Measurements from ENCODE around the gene SH3GL2.

The SH3GL2 gene

DNA sequence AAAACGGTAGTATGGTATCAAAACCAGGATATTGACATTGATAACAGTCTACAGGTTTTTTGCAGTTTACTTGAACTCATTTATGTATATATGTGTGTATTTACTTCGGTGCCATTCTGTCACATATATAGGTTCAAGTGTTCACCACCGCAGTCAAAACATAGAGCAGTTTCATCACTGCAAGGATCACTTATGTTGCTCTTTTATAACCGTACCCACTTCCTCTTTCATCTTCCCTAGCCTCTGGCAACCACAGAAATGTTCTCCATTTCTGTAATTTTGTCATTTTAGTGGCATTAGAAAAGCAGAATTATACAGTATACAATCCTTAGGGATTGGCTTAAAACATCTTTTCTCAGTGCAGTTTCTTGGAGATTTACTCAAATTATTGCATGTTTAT, 90.3 kb downstream of the SH3GL2 start:
- no peak for DNase-seq

DNA sequence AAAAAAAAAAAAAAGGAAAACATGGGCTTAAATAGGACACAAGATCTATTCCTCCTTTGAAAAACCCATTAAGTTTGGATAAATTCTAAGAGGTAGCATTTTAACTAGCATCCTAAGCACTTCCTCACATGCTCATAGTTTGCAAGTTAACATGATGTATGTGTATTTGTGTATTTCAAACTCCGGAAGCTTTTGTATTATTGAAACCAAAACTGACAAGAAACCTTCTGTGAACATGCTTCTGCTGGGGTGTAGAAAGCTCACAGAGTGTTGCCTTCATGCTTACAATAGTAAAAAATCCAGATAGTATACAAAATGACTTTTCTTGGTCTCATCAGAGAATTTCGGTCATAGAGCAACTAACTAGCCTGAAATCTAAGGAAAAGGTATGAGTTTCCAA, 103.8 kb downstream of the SH3GL2 start:
- DNase-seq = no peak

DNA sequence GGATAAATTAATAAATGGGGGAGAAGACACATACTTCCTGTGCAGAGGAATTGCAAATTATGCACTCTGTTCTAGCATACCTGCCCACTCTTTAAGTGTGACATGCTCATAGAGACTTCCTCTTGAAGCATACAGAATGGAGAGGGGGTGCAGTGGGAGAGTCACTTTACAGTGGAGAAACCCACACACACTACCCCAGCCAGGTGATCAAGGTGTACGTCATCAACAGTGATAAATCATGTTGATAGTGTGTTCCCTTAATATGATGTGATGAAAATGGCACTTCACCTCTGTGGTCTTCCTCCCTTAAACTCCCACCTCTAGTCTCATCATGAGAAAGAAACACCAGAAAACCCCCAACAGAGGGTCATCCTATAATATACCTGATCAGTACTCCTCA, 110.0 kb downstream of the SH3GL2 start:
- DNase-seq = no peak

DNA sequence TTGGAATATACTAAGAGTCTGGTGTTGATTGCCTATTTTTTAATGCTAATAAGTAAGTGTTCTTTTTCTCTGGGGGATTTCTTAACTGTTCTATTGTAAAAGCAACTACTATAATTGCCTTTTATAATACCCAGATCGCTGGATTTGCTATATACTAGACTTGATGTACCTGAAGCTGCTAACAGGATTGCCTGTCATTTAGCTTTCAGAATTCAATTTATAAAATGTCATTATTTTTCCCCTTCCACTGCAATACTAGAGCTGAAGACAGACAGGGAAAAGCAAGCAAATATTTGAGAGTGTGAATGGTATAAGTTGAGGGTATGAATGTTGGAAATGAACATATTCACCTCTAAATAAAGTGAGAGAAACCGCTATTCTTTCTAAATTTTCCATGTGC, 115.5 kb downstream of the SH3GL2 start:
- no peak for DNase-seq

DNA sequence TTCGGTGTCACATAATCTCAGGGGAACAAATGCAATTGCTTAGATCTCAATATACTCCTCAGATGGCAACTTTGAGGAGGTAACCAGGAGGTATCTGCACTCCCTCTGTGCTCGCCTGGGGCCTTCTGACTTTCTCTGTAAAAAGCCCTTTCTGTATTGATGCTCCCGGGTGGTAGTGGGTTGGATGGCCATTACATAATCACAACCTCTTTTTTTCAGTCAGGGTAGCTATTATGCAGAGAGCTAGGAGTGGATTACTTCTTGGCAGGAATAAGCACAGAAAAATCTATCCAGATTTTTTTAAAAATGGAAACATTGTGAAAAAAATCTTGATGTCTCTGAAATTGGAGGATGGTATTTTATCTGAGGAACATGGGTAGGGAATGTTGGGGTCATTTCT, 116.6 kb downstream of the SH3GL2 start:
- no peak for DNase-seq

DNA sequence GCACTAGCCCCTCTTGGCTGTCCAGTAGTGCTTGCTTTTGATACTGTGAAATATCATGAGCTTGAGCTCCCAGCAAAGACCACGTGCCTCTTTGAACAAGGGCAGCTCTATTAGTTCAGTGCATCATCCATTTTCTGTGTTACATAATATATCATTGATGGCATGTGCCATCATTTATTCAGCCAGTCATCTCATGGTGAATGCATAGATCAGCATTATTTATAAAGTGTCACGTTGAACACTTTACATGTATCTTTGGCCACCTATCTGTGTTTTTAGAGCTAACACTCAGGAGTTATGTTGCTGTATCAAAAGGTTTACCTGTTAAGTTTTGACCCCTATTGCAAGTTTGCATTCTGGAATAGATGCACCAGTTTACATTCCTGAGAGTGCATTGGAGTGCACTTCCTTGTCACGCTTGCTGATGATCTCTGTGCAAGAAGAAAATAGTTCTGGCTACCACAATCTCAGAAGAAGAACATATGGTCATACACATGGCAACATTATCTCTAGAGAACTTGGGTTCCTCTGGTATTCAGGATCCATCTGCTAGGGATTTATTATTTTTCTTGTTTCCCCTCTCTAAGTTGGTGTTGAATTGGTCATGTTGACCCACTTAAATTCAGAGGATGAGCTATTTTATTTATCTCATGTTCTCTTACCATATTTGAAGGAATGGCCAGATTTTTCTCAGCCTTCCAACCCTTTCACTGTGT, 120.9 kb downstream of the SH3GL2 start:
- no peak for DNase-seq

DNA sequence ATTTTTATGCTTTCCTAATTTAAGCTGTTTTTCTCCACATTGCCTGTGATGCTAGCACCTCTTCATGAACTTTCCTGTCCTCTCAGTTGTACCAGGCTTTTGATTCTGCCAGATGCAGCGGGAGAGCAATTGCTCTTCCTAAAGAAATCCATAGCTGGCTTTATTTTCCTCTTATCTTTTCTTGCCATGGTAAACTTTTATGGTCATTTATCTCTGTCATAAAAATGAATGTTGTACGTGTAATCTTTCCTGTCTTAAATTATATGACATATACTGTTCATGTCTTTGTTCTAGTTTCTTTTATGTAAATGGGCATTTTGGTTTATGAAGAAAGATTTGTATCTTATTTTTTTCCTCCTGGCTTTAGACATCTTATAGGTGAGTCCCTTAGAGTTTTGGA, 127.5 kb downstream of the SH3GL2 start:
- no peak for DNase-seq

DNA sequence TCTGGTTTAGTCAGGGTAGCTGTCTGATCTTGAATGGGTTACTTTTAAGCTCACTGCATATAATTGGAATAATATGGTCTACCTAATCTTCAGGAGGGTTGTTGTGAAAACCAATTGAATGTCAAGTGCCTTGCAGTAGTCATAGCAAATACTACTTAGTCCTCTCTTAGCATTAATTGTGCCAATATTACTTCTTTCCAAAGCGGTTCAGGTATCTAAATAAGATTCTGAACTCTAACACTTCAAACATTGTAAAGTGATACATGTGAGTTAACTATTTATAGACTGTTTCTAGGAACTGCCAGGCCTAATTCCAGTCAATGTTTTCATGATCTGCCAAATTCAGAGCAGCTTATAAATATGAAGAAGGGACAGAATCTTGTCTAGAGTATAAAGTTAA, 140.2 kb downstream of the SH3GL2 start:
- no peak for DNase-seq

DNA sequence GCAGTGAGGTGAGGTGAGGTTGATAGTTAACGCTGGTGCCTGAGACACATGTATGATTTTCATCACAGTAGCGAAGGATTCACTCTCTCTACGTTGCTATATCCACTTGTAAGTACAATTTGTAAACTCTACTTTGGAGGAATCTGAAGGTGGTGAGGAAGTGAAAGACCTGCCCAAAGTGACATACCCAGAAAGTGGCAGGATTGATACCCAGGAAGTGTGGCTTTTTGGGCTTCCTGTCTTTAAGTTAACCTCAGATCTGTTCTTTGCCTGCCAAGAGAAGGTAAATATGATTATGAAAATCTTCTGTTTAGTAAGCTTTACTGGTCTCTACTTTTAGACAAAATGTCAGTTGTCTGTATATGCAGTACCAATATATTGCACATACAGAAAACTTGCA, 143.1 kb downstream of the SH3GL2 start:
- peak in 1 of 2 experiments; percentile 12 for DNase-seq

DNA sequence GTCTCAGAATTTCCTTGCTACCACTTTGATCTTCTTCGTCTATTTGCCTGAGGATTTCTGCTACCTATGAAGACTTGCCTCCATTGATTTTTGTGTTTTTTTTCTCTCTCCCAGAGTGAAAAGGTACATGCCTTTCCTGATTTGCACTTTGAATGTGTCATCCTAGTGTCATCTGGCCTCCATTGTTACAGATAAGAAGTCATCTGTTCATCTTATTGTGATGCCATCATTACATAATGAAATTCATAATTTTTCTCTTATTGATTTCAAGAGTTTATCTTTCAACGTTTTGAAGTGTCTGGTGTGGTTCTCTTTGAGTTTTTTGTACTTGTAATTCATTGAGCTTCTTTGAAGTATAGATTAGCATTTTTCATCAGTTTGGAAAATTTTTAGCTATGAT, 144.8 kb downstream of the SH3GL2 start:
- DNase-seq = no peak

DNA sequence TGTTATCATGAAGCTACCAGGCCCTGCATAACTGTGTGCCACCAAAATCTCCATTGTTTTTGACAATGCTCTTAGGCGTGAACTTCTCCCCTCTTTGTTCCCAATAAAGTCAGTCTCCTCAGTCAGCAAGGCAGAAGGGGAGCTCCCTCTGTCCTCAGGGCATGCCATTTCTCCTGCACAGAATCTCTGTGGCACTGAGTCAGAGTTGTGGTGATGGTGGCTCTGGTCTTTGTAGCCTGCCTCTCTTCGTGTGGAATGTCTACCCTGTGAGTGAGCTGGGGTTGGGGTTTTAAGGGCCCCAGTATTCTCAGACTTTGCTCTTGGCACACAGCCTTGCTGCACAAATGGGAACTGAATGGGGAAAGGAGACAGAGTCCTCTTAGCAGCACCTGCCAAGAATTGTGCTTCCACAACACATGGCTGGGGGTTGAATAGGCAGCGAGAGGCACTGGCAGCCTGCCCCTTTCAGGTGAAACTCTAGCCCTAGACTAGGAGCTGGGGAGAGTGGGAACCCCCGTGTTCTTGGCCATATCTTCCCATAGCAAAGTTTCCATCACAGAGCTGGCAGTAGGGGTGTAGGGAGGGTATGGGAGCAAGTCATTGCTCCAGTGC, 146.6 kb downstream of the SH3GL2 start:
- DNase-seq = no peak

DNA sequence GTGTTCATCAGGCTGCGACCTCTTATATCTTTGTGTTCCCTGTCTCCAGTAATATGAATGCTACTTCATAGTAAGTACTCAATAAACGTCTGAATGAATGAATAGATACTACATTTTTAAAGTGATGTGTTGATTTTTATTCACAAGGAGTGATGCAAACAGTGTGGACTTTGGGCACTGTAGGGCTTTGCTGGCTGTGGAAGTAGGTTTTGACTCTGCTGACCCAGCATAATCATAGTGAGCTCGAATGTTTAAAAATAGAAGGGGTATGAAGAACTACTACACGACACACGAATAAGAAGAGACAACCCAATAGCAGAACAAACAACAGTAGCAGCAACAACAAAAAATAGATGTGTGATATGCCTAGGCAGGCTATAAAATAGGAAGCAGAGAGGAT, 147.4 kb downstream of the SH3GL2 start:
- no peak for DNase-seq

DNA sequence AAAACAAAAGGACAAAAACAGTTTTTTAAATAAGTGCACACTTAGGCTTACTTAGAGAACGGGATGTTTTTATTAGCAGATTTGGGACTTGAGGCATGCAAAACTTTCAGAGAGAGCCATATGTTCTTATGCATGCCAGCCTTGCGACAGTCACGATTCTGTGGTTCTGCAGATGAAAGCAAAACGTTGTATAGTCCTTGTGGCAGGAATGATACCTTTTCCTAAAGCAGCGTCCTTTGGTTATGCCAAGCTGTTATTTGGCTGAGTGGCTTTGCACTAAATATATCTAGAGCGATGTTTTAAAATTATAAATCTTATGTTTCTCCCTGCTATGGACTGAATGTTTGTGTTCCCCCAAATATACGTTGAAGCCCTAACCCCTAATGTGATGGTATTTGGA, 152.0 kb downstream of the SH3GL2 start:
- no peak for DNase-seq

DNA sequence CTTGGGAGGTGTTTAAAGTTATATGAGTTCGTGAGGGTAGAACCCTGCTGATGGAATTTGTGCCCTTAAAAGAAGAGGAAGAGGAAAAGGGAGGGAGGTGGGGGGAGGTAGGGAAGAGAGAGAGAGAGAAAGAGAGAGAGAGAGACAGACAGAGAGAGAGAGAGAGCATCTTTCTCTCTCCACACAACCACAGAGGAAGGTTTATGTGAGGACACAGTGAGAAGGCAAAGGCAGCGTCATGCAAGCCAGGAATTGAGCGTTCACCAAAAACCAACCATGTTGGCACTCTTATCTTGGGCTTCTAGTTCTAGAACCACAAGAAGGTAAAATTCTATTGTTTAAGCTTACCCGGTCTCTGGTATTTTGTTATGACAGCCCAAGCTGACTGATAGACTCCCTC, 152.4 kb downstream of the SH3GL2 start:
- no peak for DNase-seq

DNA sequence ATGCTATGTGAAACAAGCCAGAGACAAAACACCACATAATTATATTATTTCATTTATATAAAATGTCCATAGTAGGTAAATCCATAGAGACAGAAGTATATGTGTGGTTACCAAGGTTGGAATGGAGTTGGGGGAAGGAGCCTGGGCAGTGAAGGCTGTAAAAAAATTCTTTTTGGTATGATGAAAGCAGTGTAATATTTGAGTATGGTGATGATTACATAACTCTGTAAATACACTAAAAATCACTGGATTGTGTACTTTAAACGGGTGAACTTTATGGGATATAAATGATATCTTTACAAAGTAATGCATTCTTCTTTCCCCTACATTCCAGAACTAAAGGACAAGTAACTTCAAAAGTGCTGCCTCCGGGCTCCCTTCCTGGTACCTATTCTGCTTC, 155.8 kb downstream of the SH3GL2 start:
- DNase-seq = no peak

DNA sequence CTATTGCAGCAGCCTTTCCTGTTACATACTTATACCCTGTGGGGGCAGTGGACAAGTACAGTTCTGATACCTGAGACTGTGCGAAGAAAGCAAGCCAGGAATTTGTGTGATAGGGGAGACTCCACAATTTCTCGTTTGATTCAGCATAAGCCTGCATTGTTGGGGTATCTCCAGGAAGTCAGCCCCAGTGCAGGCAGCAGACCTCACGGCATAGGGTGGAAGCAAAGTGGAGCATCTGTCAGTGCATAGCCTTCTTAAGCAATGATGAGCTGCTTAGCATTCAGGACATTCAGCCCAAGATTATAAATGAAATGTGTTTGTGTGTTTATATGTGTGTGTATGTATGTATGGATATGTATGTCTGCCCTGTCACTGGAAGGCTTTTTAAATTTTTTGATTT, 157.0 kb downstream of the SH3GL2 start:
- DNase-seq = no peak

DNA sequence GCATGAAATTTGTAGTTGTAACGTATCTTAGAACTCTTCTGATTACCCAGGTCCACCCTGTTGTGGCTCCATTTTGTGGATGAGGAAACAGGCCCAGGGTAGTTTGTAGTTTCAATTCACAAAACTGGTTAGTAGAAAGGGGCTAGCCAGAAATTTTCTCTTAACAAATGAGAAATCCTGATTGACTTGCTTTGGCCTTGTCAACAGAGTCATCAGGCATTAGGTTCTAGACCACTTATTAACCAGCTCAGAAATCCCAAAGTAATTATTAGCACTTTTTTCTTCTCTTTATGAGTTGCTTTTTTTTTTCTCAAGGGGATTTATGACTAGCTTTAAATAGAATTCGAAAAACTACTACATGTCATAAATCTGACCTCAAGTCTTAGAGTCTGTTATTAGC, 160.2 kb downstream of the SH3GL2 start:
- DNase-seq = no peak

DNA sequence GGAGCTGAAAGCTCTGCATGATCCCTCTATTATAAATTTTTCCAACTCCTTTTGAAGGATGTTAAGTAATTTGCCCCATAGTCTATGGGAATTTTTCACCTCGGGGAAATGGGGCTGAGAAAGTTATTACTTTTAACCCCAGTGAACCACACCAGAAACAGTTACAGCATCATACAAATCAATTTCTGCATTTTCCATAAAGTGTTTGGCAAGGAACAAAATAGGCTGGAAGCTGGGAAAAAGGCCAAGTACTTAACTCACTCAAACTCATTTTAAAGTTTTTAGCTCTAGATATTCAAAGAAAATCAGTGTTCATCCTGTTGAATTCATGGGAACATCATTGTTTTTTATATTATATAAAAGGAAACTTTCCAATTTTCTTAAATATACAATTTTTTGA, 160.9 kb downstream of the SH3GL2 start:
- DNase-seq = no peak

DNA sequence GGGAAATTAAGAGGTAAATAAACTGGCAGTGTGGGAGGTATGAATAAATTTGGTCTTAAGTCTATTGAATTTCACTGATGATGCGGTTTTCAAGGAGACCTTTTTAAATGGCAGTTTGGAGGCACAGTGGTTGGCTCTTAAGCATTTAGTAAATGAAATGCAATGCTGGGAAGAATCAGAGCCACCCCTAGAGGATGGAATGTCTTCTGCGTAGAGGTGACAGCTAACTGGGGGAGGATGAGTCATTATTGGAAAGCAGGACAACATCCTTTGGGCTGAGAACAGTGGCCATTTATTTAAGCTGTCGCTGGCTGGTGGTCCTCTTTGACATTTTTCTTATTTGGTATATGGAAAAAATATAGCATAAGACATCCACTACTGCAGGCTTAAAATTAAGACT, 163.2 kb downstream of the SH3GL2 start:
- DNase-seq = peak in 1 of 2 experiments; percentile 2

DNA sequence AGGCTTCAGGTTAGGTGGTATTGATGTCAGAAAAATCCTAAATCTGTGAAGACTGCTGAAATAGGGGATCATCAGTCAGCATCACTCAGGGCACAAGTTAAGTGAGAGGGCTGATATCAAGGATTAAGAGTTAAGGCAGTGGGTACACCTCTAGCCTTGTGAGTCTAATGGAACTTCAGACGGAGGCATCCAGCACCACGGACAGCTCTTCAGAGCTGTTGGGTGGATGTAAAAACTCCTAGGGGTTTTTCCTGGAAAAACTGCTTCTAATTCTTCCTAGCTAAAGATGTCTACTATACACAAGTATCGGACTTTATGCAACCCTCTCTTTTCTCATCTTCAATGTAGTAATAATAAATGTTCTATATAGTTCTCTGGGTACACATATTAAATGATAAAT, 165.9 kb downstream of the SH3GL2 start:
- DNase-seq = no peak

DNA sequence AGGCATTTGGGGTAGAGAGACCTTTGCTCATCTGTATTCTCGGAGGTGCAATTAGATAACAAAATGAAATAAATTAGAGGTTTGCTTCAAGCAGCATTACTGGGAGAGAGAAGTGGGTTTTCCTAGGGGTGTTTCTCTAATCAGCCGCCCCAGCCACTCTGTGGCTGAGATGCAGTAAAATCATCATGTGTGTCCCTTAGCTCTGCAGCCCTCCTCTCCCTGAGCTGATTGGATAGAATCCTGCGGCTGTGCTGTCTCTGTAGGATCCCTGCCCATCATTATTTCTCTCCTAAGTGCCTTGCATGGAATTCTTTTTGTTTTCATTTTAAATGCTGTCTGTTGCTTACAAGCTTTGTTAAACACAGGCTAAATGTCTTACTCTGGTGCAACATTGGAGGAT, 171.4 kb downstream of the SH3GL2 start:
- DNase-seq = no peak

DNA sequence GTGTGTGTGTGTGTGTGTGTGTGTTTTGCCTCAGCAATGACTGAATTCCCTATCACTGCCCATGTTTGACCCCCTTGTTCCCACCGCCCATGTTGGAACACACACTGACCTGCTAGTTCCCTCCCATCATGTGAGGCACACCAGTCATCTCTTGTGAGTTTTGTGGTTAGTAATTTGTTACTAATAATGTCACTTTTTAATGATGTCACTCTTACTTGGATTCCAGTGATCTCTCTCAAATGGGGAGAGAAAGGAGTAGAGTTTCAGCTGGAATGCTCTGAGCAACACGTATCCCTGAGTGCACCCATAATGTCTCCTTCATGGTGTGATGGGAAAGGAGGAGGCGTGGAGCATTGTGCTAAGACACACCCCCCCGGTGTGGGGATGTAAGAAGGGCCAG, 172.6 kb downstream of the SH3GL2 start:
- DNase-seq = no peak

DNA sequence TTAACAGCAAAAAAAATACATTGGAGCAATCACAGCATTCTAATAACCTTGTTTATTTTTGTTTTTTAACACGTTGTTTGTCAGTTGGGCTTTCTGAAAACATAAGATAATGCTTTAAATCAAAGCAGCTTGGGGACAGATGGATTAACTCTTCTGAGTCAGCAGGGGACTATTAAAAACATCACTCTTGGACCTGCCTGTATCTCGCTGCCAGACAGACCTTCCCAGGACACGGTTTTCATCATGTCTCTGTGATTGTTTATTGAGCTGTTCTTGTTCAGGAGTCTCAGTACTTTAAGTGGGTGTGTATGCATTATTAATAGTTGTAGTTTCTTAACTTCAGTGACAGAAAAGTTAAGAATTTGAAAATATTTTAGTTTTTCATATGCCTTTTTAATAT, 173.2 kb downstream of the SH3GL2 start:
- no peak for DNase-seq

DNA sequence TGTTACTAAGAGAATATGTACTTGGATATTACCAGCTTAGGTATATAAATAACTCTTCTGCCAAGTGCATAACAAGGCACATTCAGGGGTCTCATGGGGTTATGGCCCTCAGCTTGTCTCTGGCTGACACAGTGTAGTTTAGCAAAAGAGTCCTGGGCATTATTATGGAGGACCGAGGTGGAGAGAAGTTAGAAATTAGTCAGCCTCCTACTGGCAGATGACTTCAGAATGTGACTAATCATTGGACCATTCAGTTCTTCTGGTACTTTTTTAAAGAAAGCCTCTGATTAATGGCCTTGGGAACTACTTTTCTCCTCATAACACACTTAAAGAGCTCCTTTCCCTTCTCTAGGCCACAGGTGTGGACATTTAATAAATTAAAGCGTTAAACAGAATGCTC, 178.9 kb downstream of the SH3GL2 start:
- DNase-seq = no peak

DNA sequence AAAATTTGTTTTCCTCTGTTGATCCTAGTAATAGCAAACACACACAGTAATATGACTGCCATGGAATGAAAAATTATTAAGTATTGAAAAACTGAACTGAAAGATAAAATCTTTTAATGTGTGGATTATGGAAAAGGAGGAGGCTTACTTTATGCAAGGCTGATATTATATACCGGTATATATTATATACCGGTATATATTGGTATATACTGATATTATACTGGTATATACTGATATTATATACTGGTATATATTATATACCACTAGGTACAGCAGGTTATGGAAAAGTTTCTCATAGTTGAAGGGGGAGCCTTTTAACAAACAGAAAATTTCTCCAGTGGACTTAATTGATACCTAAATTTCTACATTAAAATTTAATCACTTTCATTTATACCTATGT, 181.4 kb downstream of the SH3GL2 start:
- DNase-seq = no peak
